Non-pigmented ciliary epithelial cell (primary cell): Measurements from ENCODE around the gene EXOC4.
"Not testable (repeated sequence)": the region's sequence is repeated elsewhere in the genome, so short reads cannot be mapped to it uniquely, and the experiment has no call there.

Experiments used
- DNase-seq: peaks from one replicate; pipeline ENCODE4 v3.0.0-alpha.2; 2010; ENCODE audit warnings: low read depth

EXOC4 gene

DNA sequence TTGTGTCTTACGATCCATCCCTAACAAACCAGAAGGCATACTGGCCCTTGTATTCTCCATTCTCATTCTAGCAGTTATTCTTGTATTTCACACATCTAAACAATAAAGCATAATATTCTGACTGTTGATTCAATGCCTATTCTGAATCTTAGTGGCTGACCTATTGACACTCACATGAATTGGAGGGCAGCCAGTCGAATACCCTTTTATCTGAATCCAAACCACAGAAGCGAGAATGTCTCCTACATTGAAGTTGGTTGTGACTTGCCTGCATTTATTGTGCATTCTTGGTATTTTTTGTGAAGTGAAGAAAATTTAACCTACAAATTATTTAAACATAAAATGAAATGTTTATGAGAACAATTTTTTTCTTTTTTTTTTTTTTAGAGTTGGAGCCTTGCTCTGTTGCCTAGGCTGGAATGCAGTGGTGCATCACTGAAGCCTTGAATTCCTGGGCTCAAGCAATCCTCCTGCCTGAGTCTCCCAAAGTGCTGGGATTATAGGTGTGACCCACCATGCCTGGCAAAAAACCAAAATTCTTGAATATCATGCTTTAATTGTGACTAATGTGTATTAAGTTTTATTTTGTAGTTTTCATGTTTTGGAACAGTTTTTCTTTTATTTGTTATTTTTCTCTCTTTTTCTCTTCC, 22.7 kb downstream of the EXOC4 start:
- DNase-seq: no peak

- DNase-seq: not testable (repeated sequence)
Observed at GRCh38 chr7:133278975-133279374, 26.1 kb downstream of the EXOC4 start.

DNA sequence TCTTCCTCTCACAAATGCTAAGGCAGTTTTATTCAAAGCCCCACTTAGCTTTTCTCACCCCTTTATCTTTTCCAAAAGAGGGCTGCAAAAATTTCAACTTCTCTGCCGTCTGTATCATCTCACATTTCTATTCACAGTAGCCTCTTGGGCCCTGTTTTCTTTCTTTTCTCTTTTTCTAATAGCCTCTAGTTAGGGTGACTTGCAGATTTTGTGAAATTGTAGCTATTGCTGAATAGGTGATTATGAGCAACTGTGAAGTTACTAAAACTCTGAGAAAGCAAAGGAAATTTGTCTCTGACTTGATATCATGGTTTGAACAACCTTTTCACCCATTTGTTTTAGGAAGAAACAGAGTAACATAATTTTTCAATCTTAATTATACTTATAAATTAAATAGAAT, 29.2 kb downstream of the EXOC4 start:
- DNase-seq: no peak

DNA sequence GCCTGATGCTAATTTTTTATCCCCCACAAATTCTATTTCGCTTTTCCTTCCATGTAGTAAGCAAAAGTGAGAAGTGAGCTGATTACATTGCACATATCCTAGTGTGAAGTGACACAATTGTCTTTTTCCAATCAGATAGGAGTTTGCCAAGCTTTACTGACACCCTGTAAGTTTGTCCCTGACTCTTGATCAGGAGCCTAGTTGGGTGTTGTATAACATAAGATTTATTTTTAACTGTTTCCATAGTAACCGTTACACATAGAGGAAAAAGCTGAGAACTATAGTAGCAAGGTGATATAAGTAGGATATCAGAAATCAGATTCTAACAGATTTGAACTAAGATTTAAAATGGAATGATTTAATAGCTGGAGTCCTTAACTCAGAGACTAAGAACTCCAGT, 31.2 kb downstream of the EXOC4 start:
- DNase-seq: no peak

DNA sequence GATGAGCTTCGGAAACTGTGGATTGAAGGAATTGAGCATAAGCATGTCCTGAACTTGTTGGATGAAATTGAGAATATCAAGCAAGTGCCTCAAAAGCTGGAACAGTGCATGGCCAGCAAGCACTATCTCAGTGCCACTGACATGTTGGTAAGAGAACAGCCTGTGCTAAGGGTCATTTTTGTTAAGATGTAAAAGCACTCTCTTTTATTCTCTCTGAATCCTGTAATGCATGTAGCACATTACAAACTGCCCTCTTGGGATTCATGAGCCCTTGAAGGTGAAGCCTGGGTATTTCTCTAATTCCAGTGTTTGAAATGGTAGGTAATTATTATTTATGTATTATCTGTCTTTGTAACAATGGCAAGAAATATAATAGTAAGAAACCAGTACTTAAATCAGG, 36.1 kb downstream of the EXOC4 start:
- DNase-seq: no peak

- DNase-seq: no peak
Observed at GRCh38 chr7:133290041-133290440, 37.2 kb downstream of the EXOC4 start.

- DNase-seq: no peak
Observed at GRCh38 chr7:133290676-133291333, 37.9 kb downstream of the EXOC4 start.

GRCh38 chr7:133292631-133293030, 39.8 kb downstream of the EXOC4 start:
- DNase-seq: no peak

DNA sequence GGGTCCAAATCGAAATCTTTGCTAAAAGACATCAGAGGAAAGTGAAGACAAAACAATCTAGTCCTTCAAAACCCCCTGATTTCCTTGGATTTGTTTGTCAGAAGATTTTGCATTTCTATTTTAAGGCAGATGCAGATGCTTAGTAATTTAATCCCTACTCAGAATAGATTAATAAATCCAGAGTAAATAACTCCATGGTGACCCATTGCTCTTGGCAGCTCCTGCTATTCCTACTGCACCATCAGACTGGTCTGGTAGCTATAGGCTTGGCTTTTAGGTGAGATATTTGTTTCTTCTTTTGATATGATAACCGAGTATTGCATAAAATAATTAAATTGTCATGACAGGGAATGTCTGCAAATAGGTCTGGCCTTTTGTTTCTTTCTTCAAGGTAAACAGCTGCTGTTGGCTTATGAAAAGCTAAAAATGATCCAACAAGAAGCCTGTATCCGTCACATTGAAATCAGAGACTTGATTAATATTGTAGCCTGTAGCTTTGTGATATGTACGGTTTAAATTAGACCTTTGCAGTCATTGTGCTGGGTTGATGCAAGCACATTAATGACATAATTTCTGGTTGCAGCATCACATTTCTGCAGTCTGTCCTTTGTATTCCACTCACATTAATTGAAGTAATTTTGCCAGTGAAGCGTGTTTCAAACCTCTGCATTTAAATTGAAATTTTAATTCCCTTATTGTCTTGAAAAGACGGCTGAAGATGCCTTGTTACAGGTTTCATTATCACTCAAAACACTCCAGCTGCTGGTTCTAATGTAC, 40.7 kb downstream of the EXOC4 start:
- DNase-seq: no peak

DNA sequence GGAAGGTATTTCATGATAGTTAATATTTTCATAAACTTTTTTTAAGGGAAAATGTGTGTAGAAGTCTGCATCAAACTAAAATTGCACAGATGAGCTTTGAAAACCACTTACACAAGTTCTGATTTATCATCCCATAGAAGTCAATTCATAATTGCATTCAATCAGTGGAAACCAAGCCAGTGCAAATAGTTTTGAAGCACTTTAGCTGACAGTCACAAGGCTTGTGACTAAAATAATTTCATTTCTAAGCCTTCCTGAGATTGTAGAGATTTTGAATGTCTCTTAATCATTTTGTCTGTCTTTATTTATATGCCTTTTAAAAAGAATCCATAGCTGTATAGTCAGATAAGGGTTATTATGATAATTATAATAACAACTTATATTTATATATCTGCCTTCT, 41.4 kb downstream of the EXOC4 start:
- no peak for DNase-seq

DNA sequence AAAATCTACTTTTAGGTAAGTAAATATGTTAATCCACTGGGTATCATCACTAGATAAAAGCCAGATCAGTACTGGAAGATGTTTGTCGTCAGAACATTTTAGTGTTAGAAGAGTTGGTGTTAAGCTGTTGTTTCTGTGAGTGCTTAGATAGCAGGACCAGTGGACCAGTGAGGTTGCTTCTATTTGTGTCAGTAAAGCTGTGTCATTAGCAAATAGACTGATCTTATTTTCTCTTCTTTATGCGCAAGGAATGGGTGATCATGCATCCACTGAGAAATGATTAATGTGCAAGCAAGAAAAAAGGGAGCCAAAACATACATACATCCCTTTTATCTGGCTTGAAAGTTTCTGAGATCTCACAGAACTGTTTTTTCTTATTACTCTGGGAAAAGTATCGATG, 42.6 kb downstream of the EXOC4 start:
- no peak for DNase-seq

- DNase-seq: no peak
Observed at GRCh38 chr7:133297093-133297492, 44.2 kb downstream of the EXOC4 start.

DNA sequence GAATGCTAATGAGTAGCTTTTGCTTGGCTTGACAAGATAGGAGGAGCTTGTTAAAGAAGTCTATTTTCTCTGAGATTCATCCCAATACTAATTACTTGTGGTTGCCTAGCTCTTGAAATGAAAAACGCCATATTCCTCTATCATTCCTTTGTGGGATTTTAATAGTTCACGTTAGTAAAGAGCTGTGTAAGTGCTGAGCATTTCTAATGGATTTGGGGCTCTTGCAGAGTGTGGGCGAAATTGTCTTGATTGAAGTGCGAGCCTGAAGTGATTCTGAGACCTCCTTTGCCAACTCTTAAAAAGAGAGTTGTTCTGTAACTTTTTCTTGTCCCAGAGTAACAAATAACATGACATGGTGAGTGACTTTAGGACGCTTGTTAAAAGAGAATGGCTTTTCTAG, 45.2 kb downstream of the EXOC4 start:
- DNase-seq: no peak

DNA sequence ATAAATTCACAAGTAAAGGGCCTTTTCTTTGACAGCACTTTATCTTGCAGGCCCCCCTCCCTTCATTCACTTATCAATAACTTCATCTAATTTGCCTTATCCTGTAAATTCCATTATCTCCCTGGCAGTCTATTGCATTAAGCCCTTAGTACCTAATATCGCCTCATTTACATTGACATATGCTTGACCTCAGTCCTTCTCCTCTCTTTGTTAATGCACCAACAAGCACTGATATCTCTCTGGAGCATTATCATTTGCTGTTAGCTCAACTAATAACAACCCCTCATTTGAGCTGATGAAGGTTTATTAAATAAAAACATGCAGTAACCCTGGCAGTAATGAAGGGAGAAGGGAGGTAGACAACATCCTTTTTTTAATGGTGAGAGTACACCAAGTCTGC, 46.8 kb downstream of the EXOC4 start:
- no peak for DNase-seq

GRCh38 chr7:133300088-133300487, 47.2 kb downstream of the EXOC4 start:
- DNase-seq: no peak

DNA sequence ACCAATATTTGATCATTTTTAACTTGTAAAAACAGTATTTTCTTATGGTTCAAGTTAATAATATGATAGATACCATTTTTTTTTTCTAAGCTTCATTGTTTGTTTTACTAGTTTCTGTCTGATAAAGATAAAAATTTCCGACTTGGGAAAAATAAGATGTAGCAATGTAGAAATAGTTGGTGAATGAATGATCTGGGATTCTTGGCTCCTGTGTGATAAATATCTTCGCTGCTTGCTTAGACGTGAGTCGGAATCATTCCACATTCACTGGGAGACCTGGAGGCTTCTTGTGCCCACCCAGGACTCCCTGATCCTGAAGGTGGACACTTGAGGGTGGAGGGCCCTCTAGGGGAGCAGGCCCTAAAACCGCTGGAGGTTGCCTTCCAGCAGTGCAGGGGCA, 47.9 kb downstream of the EXOC4 start:
- no peak for DNase-seq

DNA sequence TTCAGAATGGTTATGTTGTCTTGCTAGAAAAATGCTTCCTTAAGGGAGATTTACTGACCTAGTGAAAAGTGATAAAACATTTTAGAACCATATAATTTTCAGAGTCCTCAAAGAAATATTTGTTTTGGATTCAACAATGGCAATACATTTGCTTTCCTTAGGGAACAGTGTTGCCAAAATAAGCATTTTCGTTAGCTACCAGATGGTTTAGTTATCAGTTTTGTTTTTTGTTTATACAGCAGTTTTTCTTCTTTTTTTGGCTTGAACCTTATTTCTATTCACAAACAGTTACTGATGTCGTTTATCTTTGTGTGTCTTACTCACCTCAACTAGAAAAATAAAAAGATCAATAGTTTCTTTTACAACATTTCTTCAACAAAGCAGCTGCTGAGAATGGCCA, 48.6 kb downstream of the EXOC4 start:
- no peak for DNase-seq

DNA sequence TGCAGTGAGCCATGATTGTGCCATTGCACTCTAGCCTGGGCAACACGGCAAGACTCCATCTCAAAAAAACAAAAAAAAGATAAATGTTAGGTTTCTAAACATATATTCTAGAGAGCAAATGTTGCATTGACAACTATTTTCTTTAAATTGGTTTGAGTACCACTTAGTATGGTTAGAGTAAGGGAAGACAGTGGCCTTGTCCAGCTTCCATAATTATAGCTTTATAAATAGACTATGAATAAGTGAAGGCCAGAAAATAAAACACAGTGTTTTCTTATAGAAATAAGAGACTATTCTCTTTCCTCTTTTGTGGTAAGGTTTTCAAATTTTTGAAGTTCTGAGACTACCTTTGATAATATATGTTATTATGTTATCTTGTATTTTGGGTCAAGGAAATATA, 50.5 kb downstream of the EXOC4 start:
- DNase-seq: no peak

- no peak for DNase-seq
Observed at GRCh38 chr7:133303931-133304330, 51.1 kb downstream of the EXOC4 start.

DNA sequence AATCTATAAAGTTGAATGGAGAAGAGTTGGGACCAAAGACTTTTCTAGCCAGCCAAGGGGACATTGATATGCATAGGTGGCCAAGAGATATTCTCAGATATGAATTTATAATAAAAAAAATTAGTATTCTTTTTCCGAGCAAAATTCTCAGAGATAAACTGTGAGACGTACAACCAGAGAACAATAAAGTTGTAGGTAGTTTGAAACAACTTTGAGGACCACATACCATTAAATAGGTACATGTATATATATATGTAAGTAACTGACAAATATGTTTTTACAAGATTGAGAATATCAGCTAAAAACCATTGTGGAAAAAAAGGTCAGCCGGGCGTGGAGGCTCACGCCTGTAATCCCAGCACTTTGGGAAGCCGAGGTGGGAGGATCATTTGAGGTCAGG, 56.5 kb downstream of the EXOC4 start:
- DNase-seq: no peak

DNA sequence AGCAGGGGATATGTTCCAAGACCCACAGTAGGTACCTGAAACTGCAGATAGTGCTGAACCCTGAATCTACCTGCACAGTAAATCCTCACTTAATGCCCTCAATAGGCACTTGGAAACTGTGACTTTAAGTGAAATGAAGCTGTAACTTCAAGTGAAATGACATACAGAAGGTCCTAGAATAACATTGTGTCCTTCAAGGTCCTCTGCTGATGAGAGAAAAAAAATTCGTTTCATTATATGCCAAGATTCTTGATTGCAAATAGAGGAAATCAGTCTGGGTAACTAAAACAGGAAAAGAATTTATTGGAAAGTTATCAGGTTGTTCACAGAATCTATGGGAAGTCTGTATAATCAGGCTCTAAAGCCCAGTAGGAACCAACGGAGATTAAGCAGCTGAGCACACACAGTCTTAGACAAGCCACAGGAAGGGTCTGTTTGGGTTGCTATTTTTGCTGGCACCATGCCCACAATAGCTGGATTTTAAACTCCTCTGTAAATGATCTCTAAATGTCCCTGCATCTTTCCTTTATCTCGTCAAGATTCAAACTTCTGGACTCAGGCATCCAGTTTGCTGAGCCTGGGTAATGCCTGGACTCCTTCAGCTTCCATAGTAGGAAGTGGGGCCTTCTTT, 57.5 kb downstream of the EXOC4 start:
- DNase-seq: peak; percentile 19

- DNase-seq: no peak
Observed at GRCh38 chr7:133313575-133313974, 60.7 kb downstream of the EXOC4 start.

- no peak for DNase-seq
Observed at GRCh38 chr7:133314084-133314483, 61.2 kb downstream of the EXOC4 start.
